MG63 (cell line): Measurements from ENCODE around the gene KCP. TPM values are rescaled to one million over a fixed set of nuclear protein-coding genes. Genes with fewer than 3 reads are reported as not detected.
A peak's percentile ranks its signal among the peaks of the same experiment; 100 is the strongest.

Source experiments
- DNase-seq: peaks from one replicate; pipeline ENCODE4 v3.0.0-alpha.2; 2020
- H3K27me3 ChIP-seq: fragments of 250-450 bp; sonication (Bioruptor Pico); 2 replicates; pipeline ENCODE4 v1.5.1; 2020; ENCODE audit warnings: mild to moderate bottlenecking, moderate library complexity
- H3K36me3 ChIP-seq: fragments of 250-450 bp; sonication (Bioruptor Pico); 2 replicates; pipeline ENCODE4 v1.5.1; 2020; ENCODE audit warnings: mild to moderate bottlenecking, moderate library complexity
- H3K4me3 ChIP-seq: fragments of 250-450 bp; sonication (Bioruptor Pico); 2 replicates; pipeline ENCODE4 v1.5.1; 2020; ENCODE audit warnings: mild to moderate bottlenecking, moderate library complexity
- H3K9me3 ChIP-seq: fragments of 250-450 bp; sonication (Bioruptor Pico); 2 replicates; pipeline ENCODE4 v1.5.1; 2020; ENCODE audit warnings: mild to moderate bottlenecking, moderate library complexity
- total RNA-seq: library from RNA; depleted of rRNA; stranded (reverse); fragments of >200 nt; shearing (Covaris generic); gene quantifications from 2 replicates; pipeline ENCODE4 v1.2.3, GENCODE V29; 2014; ENCODE audit warnings: low replicate concordance

KCP gene
- total RNA-seq, 1 experiment from 2014 or later = not detected

- no peak for DNase-seq
- Histone ChIP-seq H3K9me3 (no peaks in the 10 kb centered on the region), H3K27me3 (no peaks in the 10 kb centered on the region), H3K4me3 (no peak overlapping the region), H3K36me3 (peaks cover 47% of the 10 kb centered on the region)
Observed at GRCh38 chr7:128838109-128838779, 72.3 kb downstream of the KCP start.

GRCh38 chr7:128837521-128837921, 73.0 kb downstream of the KCP start:
- Histone ChIP-seq H3K4me3 (no peak overlapping the region), H3K36me3 (peaks cover 47% of the 10 kb centered on the region), H3K9me3 (no peaks in the 10 kb centered on the region), H3K27me3 (no peaks in the 10 kb centered on the region)
- no peak for DNase-seq

DNA sequence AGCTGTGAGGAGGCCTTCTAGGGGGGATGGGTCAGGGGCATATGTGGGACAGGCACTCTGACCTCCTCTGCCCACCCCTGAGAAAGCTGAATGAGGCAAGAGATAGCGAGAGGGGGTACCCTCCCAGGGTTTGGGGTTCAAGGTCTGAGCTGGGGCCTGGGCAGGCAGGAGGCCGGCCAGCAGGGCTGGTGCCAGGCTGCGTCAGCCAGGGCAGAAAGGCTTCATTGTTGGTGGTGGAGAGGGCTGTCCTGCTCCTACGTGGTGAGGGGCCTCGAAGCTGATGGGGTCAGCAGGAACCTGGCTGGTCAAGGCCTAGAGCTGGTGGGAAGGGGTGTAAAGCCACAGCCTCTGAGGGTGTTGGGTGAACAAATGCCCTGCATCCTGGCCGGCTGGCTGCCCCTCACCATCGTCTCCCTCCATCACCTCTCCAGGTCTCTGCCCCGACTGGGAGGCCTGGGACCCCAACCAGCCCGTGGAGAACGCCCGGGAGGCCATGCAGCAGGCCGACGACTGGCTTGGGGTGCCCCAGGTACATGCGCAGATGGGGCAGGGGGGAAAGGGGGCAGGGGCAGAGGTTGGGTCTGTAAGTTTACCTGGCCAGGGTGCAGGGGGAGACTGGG, 73.7 kb downstream of the KCP start:
- no peak for DNase-seq
- Histone ChIP-seq H3K4me3 (no peak overlapping the region), H3K9me3 (no peaks in the 10 kb centered on the region), H3K27me3 (no peaks in the 10 kb centered on the region), H3K36me3 (peaks cover 43% of the 10 kb centered on the region)

DNA sequence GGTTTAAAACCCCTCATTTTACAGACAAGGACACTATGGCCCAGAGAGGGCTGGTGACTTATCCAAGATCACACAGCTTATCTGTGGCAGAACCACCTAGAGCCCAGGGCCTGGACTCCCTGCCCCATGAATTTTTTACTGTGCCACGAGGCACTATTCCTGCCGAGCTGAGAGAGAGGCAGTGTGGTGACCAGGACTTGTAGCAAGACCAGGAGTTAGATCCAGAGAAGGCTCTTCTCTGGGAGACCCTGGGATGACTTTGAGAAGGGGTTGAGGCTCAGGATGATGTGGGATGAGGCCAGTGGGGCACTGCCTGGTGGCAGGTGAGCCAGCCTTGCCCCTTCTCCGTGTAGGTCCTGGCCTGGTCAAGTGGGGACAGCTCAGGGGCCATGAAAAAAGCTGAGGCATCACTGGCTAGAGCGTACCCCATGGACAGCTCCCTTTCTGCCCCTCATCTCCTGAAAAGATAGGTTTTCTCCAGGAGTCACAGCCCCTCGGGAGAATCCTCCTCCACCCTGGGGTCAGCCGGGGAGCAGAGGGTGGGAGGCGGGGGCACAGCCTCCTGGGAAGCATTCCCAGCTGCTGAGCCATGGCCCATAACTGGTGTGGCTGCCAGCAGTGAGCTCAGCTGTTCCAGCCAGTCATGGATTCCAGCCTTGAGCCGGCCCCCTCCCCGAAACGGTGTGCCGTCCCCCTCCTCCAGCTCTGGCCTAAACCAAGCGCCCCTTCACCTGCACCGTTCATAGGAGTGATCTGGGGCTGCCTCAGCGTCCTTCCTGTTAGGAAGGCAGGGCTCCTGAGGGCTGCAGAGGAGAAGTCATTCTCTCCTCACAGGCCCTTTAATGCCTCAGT, 74.5 kb downstream of the KCP start:
- H3K36me3 ChIP-seq = peaks cover 39% of the 10 kb centered on the region

DNA sequence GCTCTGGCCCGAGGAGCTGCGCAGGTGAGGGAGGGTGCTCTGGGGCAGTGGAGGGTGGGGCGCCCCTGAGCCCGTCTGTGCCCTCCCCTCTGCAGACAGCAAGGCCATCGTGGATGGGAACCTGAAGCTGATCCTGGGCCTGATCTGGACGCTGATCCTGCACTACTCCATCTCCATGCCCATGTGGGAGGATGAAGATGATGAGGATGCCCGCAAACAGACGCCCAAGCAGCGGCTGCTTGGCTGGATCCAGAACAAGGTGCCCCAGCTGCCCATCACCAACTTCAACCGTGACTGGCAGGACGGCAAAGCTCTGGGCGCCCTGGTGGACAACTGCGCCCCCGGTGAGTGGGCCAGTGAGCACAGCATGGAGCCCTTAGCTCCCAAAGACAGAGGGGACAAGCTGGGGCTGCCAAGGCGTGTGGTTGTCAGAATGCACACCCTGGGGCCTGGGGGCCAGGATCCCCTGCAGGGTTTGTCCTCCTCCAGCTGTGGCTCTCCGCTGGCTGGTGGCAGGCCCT, 75.2 kb downstream of the KCP start:
- DNase-seq = no peak
- no peak overlapping the region for H3K4me3 ChIP-seq
- no peaks in the 10 kb centered on the region for H3K27me3 ChIP-seq
- H3K36me3 ChIP-seq = peaks cover 36% of the 10 kb centered on the region
- H3K9me3 ChIP-seq = no peaks in the 10 kb centered on the region

More for the DNA sequence above, 74.5 kb downstream of the KCP start:
- DNase-seq = peak; percentile 56
- H3K27me3 ChIP-seq = no peaks in the 10 kb centered on the region
- H3K4me3 ChIP-seq = no peak overlapping the region
- no peaks in the 10 kb centered on the region for H3K9me3 ChIP-seq

DNA sequence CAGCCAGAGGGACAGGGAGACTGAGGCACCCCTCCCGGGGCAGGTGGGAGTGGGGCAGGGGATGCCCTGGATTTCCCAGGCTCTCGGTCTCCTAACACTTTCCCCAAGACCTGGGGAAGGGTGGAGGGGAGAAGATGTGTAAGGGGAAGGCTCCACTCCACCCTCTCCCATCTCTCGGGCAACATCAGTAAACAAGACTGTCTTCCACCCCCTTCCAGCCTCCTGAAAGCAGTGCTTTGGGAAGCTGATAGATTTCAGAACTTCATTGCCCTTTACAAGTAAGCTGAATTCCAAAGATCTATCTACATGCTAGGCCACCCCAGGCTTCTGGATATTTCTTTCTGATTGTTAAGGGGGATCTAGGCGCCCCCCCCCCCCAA, 76.6 kb downstream of the KCP start:
- no peak for DNase-seq
- Histone ChIP-seq H3K4me3 (no peak overlapping the region; the same call in 1 of the 2 replicates), H3K27me3 (no peaks in the 10 kb centered on the region), H3K36me3 (peaks cover 26% of the 10 kb centered on the region), H3K9me3 (no peaks in the 10 kb centered on the region)

GRCh38 chr7:128833148-128833945, 77.2 kb downstream of the KCP start:
- Histone ChIP-seq H3K27me3 (no peaks in the 10 kb centered on the region), H3K36me3 (peaks cover 26% of the 10 kb centered on the region), H3K4me3 (peak overlapping the region; percentile 75), H3K9me3 (no peaks in the 10 kb centered on the region)
- DNase-seq = peak; percentile 87

DNA sequence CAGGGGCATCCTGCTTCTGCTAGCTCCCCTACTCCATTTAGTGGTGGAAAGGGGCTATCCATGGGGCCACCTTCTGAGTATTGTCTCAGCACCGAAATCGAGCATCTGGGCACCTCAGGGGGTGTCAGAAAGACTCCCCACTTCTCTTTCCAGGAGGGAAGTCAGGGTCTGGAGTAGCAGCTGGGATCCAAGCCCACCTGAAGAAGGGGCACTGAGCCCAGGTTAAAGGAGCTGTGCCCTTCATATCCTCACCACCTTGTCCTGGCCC, 77.7 kb downstream of the KCP start:
- no peaks in the 10 kb centered on the region for H3K9me3 ChIP-seq
- H3K36me3 ChIP-seq = peaks cover 26% of the 10 kb centered on the region
- peak overlapping the region; percentile 75 for H3K4me3 ChIP-seq
- no peaks in the 10 kb centered on the region for H3K27me3 ChIP-seq
- no peak for DNase-seq

- Histone ChIP-seq H3K27me3 (no peaks in the 10 kb centered on the region), H3K9me3 (no peaks in the 10 kb centered on the region), H3K4me3 (peak overlapping the region; percentile 75), H3K36me3 (peaks cover 21% of the 10 kb centered on the region)
- peak; percentile 67 for DNase-seq
Observed at GRCh38 chr7:128831994-128832879, 78.3 kb downstream of the KCP start.

DNA sequence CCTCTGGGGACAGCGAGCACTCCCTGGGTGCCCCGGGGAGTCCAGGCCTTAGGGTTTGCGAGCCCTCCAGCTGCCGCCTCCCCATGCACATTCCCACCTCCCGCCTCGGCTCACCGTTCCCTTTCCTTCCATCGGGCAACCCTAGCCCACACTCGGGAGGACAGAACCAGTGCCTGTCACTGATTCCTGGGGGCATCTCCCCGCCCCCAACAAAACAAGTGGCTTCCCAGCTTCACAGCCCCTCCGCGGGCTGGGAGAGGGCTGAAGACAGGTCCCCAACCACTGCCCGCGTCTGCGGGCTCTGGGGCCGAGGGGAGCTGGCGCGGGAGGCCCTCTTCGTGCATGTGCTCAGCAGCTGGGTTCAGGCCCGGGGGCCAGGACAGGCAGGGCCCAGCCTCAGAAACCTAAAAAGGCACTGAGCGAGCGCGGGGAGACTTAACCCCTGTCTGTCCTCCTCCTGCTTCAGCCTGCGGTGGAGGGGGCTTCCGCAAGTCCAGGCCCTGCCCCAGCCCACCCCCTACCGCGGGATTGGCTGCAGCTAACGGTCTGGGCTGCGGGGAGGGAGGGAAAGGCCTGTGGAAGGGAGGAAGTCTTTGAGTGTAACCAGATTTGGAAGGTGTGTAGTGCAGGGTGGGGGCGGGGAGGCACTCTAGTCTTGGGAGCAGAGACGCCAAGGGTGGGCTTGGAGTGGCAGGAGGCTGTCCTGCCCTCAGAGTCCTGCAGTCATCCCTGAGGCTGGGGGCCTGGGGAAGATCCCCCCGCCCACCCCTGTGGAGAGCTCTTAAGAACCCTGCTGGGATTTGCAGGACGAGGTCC, 79.1 kb downstream of the KCP start:
- DNase-seq = peak; percentile 67
- Histone ChIP-seq H3K4me3 (peak overlapping the region; percentile 75), H3K27me3 (no peaks in the 10 kb centered on the region), H3K9me3 (no peaks in the 10 kb centered on the region), H3K36me3 (peaks cover 16% of the 10 kb centered on the region)

- H3K4me3 ChIP-seq = peak within 1 kb of the TSS; percentile 75
- H3K36me3 ChIP-seq = peaks cover 7% of the 10 kb centered on the region
- peak; percentile 59 for DNase-seq
- no peaks in the 10 kb centered on the region for H3K9me3 ChIP-seq
- H3K27me3 ChIP-seq = no peaks in the 10 kb centered on the region
Observed at GRCh38 chr7:128830231-128831177, 80.0 kb downstream of the KCP start, which contains the start of gene FLNC. FLNC (plus strand) TSS chr7:128830406; CDS start chr7:128830638, 232 bp downstream.

DNA sequence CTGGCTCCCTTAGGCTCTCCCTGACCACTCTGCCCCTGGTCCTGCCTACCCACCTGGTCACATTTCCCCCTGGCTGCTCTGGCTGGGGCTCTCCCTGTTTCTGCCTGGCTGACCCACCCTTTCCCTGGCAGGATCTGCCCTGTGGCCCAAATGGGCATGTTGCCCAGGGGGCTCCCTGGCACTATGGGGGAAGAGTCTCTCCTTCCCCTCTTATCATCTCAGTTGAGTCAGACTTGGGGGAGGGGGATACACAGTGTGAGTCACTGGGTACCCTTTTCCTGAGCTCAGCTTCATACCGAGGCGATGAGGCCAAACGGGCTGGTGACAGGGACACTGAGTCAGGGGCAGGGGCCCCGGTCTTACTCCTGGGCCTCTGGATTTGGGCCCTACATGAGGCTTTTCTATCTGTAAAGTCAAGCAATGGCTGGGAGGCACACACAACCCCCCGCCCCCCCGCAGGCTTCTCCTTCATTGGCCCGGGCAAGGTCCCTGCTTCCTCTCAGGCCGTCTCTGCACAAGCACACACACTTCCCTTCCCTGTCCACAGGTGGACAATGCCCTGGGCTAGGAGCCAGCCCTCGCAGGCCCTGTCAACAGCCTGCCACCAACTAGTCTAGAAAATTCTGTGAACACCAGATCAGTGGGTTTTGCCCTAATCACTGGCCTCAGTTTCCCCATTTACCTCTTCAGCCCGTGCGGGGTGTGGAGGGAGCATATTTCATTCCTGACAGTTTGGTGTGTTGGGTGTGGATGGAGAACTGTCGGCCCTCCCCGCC, 80.9 kb downstream of the KCP start:
- Histone ChIP-seq H3K9me3 (no peaks in the 10 kb centered on the region), H3K4me3 (peak overlapping the region; percentile 75), H3K27me3 (no peaks in the 10 kb centered on the region), H3K36me3 (peaks cover 3% of the 10 kb centered on the region)
- peak; percentile 61 for DNase-seq

DNA sequence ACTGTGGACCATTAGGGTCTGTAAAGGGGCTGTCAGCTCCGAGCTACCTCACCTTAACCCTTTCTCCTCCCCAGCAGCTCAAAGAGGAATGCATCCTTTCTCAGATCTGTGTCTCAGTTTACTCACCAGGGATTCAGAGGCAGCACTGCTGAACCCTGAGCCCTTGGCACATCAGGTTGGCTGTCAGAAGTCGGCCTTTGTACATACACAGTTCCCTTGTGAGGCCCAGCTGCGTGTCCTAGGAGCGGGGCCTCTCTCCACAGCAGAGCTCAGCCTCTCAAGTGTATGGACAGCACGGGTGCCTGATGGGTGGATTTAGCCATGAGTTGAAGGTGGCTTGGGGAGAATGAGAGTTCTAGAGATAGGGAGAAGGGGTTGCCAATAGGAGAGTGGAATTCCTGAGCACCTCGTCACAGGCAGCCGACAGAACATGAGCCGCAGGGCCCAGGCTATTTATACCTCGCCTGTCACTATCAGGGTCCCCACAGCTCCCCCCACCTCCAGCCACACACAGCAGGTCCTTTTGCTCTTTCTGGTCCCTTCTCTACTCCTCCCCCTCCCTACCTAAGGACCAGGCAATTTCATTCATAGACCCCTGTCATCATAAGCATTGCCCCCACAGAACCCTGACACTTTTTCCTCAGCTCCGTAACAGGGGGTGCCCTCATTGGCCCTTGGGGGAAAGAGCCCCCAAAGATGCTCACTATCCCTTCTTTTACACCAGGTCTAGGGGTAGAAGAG, 82.4 kb downstream of the KCP start:
- Histone ChIP-seq H3K36me3 (peaks cover 3% of the 10 kb centered on the region; the same call in 1 of the 2 replicates), H3K4me3 (no peak overlapping the region)
- peak; percentile 49 for DNase-seq

More for the DNA sequence above, 82.4 kb downstream of the KCP start:
- H3K27me3 ChIP-seq = no peaks in the 10 kb centered on the region
- H3K9me3 ChIP-seq = no peaks in the 10 kb centered on the region
